Measurements from ENCODE around the gene KCNIP4. TPM values are rescaled to one million over a fixed set of nuclear protein-coding genes. Genes with fewer than 3 reads are reported as not detected.
"Not testable (repeated sequence)": the region's sequence is repeated elsewhere in the genome, so short reads cannot be mapped to it uniquely, and the experiment has no call there.

Gene KCNIP4
- total and polyA plus RNA-seq, 7 donors = 0.03 TPM; not detected in 6

- Histone ChIP-seq H3K4me1 (no peaks in the 10 kb centered on the region), H3K36me3 (ENCODE audit: insufficient read depth in 1 of 2, low read depth in 1 of 2) (no peaks in the 10 kb centered on the region), H3K4me3 (no peak overlapping the region), H3K27me3 (ENCODE audit: insufficient read depth in 3 of 3, low read length in 2 of 3) (no peaks in the 10 kb centered on the region), H3K27ac (no peak overlapping the region), H3K9me3 (no peaks in the 10 kb centered on the region)
- TF ChIP-seq, protein P1, sequence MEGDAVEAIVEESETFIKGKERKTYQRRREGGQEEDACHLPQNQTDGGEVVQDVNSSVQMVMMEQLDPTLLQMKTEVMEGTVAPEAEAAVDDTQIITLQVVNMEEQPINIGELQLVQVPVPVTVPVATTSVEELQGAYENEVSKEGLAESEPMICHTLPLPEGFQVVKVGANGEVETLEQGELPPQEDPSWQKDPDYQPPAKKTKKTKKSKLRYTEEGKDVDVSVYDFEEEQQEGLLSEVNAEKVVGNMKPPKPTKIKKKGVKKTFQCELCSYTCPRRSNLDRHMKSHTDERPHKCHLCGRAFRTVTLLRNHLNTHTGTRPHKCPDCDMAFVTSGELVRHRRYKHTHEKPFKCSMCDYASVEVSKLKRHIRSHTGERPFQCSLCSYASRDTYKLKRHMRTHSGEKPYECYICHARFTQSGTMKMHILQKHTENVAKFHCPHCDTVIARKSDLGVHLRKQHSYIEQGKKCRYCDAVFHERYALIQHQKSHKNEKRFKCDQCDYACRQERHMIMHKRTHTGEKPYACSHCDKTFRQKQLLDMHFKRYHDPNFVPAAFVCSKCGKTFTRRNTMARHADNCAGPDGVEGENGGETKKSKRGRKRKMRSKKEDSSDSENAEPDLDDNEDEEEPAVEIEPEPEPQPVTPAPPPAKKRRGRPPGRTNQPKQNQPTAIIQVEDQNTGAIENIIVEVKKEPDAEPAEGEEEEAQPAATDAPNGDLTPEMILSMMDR (IDR thresholded peaks at IDR 0.05) = no peak
- ATAC-seq (no peak), DNase-seq (no peak)
- intact Hi-C loops (cut with DNase I) = no loop called here
- 37 to 46% (median 43%) methylated on average over 4 of the region's 4 CpGs for WGBS, 3 donors
Observed at GRCh38 chr4:20809812-20810211, 1138.8 kb downstream of the KCNIP4 start.

- WGBS, 3 donors = 85 to 92% (median 86%) methylated on average over 1 of the region's 1 CpG
- intact Hi-C loops (cut with DNase I) = no loop called here
- no peaks in the 10 kb centered on the region for H3K4me1 ChIP-seq
- H3K36me3 ChIP-seq (ENCODE audit: insufficient read depth in 1 of 2, low read depth in 1 of 2) = no peaks in the 10 kb centered on the region
- no peak overlapping the region for H3K4me3 ChIP-seq
- H3K27ac ChIP-seq = no peak overlapping the region
- TF ChIP-seq, protein P1 (IDR thresholded peaks at IDR 0.05) = no peak
- no peak for ATAC-seq
- no peaks in the 10 kb centered on the region for H3K27me3 ChIP-seq (ENCODE audit: insufficient read depth in 3 of 3, low read length in 2 of 3)
- DNase-seq = no peak
- no peaks in the 10 kb centered on the region for H3K9me3 ChIP-seq
Observed at GRCh38 chr4:20805716-20806115, 1142.9 kb downstream of the KCNIP4 start.

DNA sequence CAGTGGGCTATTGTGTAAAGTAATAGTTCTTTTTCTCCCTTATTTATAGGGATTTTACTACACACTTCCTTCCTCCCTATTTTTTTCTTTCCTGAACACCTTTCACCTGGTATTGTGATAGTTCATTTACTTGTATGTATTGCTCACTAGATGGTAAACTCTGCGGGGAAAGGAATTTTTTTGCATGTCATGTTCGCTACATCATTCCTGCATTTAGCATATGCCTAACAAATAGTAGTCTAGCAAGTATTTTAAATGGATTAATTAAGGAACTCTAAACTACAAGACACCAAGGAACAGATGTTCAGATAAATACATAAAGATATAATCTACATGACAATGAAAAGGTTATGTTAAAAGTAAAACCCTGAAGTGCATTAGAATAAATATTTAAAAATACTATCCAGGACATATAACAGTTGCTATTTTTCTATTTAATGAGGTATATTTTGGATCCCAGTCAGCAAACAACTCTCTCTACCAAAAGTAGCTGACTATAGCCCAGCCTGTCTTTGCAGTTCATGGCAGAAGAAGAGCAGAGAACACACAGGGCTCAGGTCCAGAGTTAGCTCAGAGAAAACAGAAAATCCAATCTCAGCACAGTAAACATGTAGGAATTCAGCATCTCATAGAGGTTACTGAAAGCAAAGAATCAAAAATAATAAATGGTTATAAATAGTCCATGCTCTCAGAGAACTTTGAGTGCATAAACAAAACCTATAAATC, 1160.5 kb downstream of the KCNIP4 start:
- Histone ChIP-seq H3K36me3 (ENCODE audit: insufficient read depth in 1 of 2, low read depth in 1 of 2) (no peaks in the 10 kb centered on the region), H3K27ac (no peak overlapping the region), H3K27me3 (ENCODE audit: insufficient read depth in 3 of 3, low read length in 2 of 3) (no peaks in the 10 kb centered on the region), H3K4me1 (no peaks in the 10 kb centered on the region), H3K4me3 (no peak overlapping the region), H3K9me3 (no peaks in the 10 kb centered on the region)
- TF ChIP-seq, protein P1 (IDR thresholded peaks at IDR 0.05) = no peak
- 84 to 86% (median 86%) methylated on average over 2 of the region's 2 CpGs for whole genome bisulfite sequencing, 3 donors
- intact Hi-C loops (cut with DNase I) = no loop called here
- ATAC-seq (no peak), DNase-seq (no peak)

DNA sequence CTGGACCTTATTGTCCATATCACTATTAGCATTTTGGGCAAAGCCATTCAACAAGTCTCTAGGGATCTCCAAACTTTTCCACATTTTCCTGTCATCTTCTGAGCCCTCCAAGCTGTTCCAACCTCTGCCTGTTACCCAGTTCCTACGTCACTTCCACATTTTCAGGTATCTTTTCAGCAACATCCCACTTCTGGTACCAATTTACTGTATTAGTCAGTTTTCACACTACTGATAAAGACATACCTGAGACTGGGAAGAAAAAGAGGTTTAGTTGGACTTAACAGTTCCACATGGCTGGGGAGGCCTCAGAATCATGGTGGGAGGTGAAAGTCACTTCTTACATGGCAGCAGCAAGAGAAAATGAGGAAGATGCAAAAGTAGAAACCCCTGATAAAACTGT, 1165.4 kb downstream of the KCNIP4 start:
- H3K27ac ChIP-seq; H3K36me3 ChIP-seq (ENCODE audit: insufficient read depth in 1 of 2, low read depth in 1 of 2); ATAC-seq; H3K9me3 ChIP-seq; H3K27me3 ChIP-seq (ENCODE audit: insufficient read depth in 3 of 3, low read length in 2 of 3); DNase-seq; intact Hi-C loops (cut with DNase I); H3K4me3 ChIP-seq; H3K4me1 ChIP-seq: not testable (repeated sequence)
- 89 to 96% (median 93%) methylated on average over 1 of the region's 1 CpG for WGBS, 3 donors

DNA sequence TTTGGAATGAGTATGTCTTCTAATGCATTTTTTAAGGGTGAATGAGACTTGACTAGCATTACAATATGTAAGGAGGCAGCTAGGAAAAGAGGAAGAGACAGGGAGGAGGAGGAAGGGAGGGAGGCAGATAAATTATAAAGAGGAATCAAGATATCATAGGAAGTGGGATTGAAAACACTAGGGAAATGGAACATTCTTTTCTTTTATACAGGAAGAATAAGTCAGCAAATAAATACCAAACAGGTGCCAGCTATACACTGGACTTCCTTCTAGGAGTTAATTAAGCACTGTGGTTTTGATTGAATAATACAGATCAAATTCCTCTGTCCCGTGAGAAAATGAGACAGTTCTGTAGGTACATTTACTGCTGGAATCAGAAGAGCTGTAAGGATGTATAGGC, 1169.7 kb downstream of the KCNIP4 start:
- H3K4me1 ChIP-seq = no peaks in the 10 kb centered on the region
- intact Hi-C loops (cut with DNase I) = loop anchor here in 1 of 2 donors (10.0 kb wide), 1 partner anchor 986 kb away; no protein-coding TSS in a partner anchor
- no peak overlapping the region for H3K4me3 ChIP-seq
- no peaks in the 10 kb centered on the region for H3K36me3 ChIP-seq (ENCODE audit: insufficient read depth in 1 of 2, low read depth in 1 of 2)
- peaks cover 3% of the 10 kb centered on the region for H3K9me3 ChIP-seq
- TF ChIP-seq, protein P1 (IDR thresholded peaks at IDR 0.05) = no peak
- H3K27me3 ChIP-seq (ENCODE audit: insufficient read depth in 3 of 3, low read length in 2 of 3) = no peaks in the 10 kb centered on the region
- no peak overlapping the region for H3K27ac ChIP-seq
- ATAC-seq (no peak), DNase-seq (no peak)
- 51 to 73% (median 56%) methylated on average over 1 of the region's 1 CpG for WGBS, 3 donors

Data from psoas muscle (tissue), 8 donors.